HepG2 (cell line): ENCODE data around the gene CALD1. TPM values are rescaled to one million over a fixed set of nuclear protein-coding genes. Genes with fewer than 3 reads are reported as not detected.
A peak's percentile ranks its signal among the peaks of the same experiment; 100 is the strongest.

Source experiments
- ATAC-seq: fragments of 200-7000 bp; cut with Tn5 transposase; 3 replicates; pipeline ENCODE4 v1.9.1; 2020; ENCODE audit warnings: mild to moderate bottlenecking, moderate library complexity
- BruUV-seq: library from RNA; stranded (reverse); fragments of 400-500 nt; replicated peaks from 2 replicates; lab custom pipeline; 2021; lab: Mats Ljungman, UMichigan
- CTCF ChIA-PET: fragments of 300-600 bp; formaldehyde crosslinking; extraction: SDS; loops from one replicate; lab custom pipeline; 2021; ENCODE audit warnings: low total read pairs, inconsistent platforms, low intra/inter-chr PET ratio; lab: Yijun Ruan, JAX
- POLR2A ChIA-PET: fragments of 350-600 bp; sonication (Branson Sonifier 250); formaldehyde crosslinking; loops from one replicate; lab custom pipeline; 2020; ENCODE audit warnings: antibody characterized with exemption, inconsistent platforms; lab: Yijun Ruan, JAX
- DNase-seq: peaks from one replicate; pipeline ENCODE4 v3.0.0-alpha.2; 2015; ENCODE audit warnings: low spot score
- FAIRE-seq: peaks from 3 replicates; lab custom pipeline; 2011; peaks lifted over from hg19 to GRCh38; lab: Jason Lieb, UNC
- H2AFZ ChIP-seq: one replicate; pipeline ENCODE4 v1.6.1; 2011; ENCODE audit warnings: low read length, inconsistent platforms
- H3K27ac ChIP-seq: fragments of 300-600 bp; 3 replicates; pipeline ENCODE4 v1.8.0; 2011; ENCODE audit warnings: mixed run types, mild to moderate bottlenecking, mixed read lengths, low read length, inconsistent platforms; ENCODE audit not compliant: insufficient read depth; ENCODE audit errors: extremely low read length
- H3K27me3 ChIP-seq, 2 experiments: fragments of 200-600 bp in 1 of 2; 2 replicates in 1 of 2; 3 replicates in 1 of 2; pipeline versions ENCODE4 v1.6.0 to v1.8.0; 2011; ENCODE audit warnings: low read length in 2 of 2, mild to moderate bottlenecking in 2 of 2, moderate library complexity in 2 of 2, inconsistent platforms in 1 of 2; ENCODE audit not compliant: insufficient read depth in 2 of 2, control insufficient read depth in 1 of 2
- H3K36me3 ChIP-seq, 2 experiments: fragments of 200-600 bp in 1 of 2; replicated peaks in 1 of 2; 2 replicates in 1 of 2; 3 replicates in 1 of 2; pipeline versions ENCODE4 v1.5.1 to v1.8.0; 2011; ENCODE audit warnings: low read length in 2 of 2, inconsistent platforms in 1 of 2; ENCODE audit not compliant: insufficient read depth in 2 of 2, control insufficient read depth in 1 of 2
- H3K4me1 ChIP-seq: 2 replicates; pipeline ENCODE4 v1.5.1; 2012; ENCODE audit warnings: low read length, inconsistent platforms; ENCODE audit not compliant: insufficient read depth
- H3K4me2 ChIP-seq: 2 replicates; pipeline ENCODE4 v1.6.0; 2011; ENCODE audit warnings: low read depth, low read length, inconsistent platforms
- H3K4me3 ChIP-seq, 3 experiments: fragments of 200-600 bp in 1 of 3; sonication (generic), shearing (Covaris generic) in 1 of 3; replicated peaks in 1 of 3; 2 replicates each; pipeline ENCODE4 v1.5.1; 2011 to 2016; ENCODE audit warnings: low read length in 3 of 3, inconsistent platforms in 2 of 3, low read depth in 2 of 3, mild to moderate bottlenecking in 2 of 3, control low read depth in 1 of 3, mixed read lengths in 1 of 3; ENCODE audit not compliant: insufficient read depth in 1 of 3
- H3K79me2 ChIP-seq: one replicate; pipeline ENCODE4 v1.6.1; 2011; ENCODE audit warnings: low read length, inconsistent platforms; ENCODE audit not compliant: insufficient read depth
- H3K9ac ChIP-seq: 2 replicates; pipeline ENCODE4 v1.6.0; 2011; ENCODE audit warnings: mild to moderate bottlenecking, low read depth, low read length, inconsistent platforms; ENCODE audit not compliant: insufficient read depth
- H3K9me3 ChIP-seq: 2 replicates; pipeline ENCODE4 v1.5.1; 2012; ENCODE audit warnings: mild to moderate bottlenecking, low read length
- H4K20me1 ChIP-seq: 2 replicates; pipeline ENCODE4 v1.6.0; 2011; ENCODE audit warnings: inconsistent platforms, mild to moderate bottlenecking, low read length, moderate library complexity; ENCODE audit not compliant: insufficient read depth
- BCL6 ChIP-seq: IDR thresholded peaks from 2 replicates; pipeline ENCODE4 v1.6.1; 2016; ENCODE audit warnings: missing genetic modification reagents, missing compliant biosample characterization
- EP300 ChIP-seq, 3 experiments: sonication (generic) in 1 of 3; formaldehyde crosslinking in 1 of 3; IDR thresholded peaks; 2 replicates each; pipeline versions ENCODE4 v1.5.1 to v1.6.1; 2011 to 2020; ENCODE audit warnings: low read depth in 2 of 3, low read length in 2 of 3, borderline replicate concordance in 1 of 3, improper control_type of control experiment in 1 of 3, mild to moderate bottlenecking in 1 of 3, missing genetic modification reagents in 1 of 3, moderate library complexity in 1 of 3
- FOSL1 ChIP-seq: sonication (generic); formaldehyde crosslinking; IDR thresholded peaks from 2 replicates; pipeline ENCODE4 v1.9.0; 2021; ENCODE audit warnings: missing genetic modification reagents, borderline replicate concordance
- HNF4A ChIP-seq: sonication (generic); formaldehyde crosslinking; IDR thresholded peaks from 2 replicates; pipeline ENCODE4 v1.4.0; 2020; ENCODE audit warnings: missing genetic modification reagents
- SOX13 ChIP-seq, 3 experiments: fragments of 450-650 bp in 1 of 3; sonication (generic) in 1 of 3; formaldehyde crosslinking in 1 of 3; IDR thresholded peaks in 2 of 3; conservative IDR thresholded peaks in 1 of 3; 2 replicates each; pipeline versions ENCODE4 v1.5.0 to v1.6.1; 2016 to 2020; ENCODE audit warnings: antibody characterized with exemption in 1 of 3, mild to moderate bottlenecking in 1 of 3, missing compliant biosample characterization in 1 of 3, missing genetic modification reagents in 1 of 3, moderate library complexity in 1 of 3
- SOX5 ChIP-seq: IDR thresholded peaks from 2 replicates; pipeline ENCODE4 v1.6.1; 2016; ENCODE audit warnings: borderline replicate concordance
- ZNF333 ChIP-seq: sonication (generic); formaldehyde crosslinking; IDR thresholded peaks from 2 replicates; pipeline ENCODE4 v1.4.0; 2020; ENCODE audit warnings: mild to moderate bottlenecking, missing genetic modification reagents, borderline replicate concordance
- ZNF354B ChIP-seq: sonication (generic); formaldehyde crosslinking; IDR thresholded peaks from 2 replicates; pipeline ENCODE4 v1.8.0; 2022; ENCODE audit warnings: mild to moderate bottlenecking, missing genetic modification reagents
- ZNF546 ChIP-seq: sonication (generic); formaldehyde crosslinking; conservative IDR thresholded peaks from 2 replicates; pipeline ENCODE4 v1.8.1; 2023; ENCODE audit warnings: mild to moderate bottlenecking, missing genetic modification reagents
- ZNF792 ChIP-seq: IDR thresholded peaks from 2 replicates; pipeline ENCODE4 v1.6.1; 2016
- ZSCAN30 ChIP-seq: sonication (generic); formaldehyde crosslinking; IDR thresholded peaks from 2 replicates; pipeline ENCODE4 v1.5.0; 2020; ENCODE audit warnings: mild to moderate bottlenecking, missing genetic modification reagents
- whole genome bisulfite sequencing: methylation state at CpG from one replicate; pipeline ENCODE4 v1.1.6; 2017; ENCODE audit warnings: low lambda C conversion rate; 5-methylcytosine and 5-hydroxymethylcytosine counted together
- in situ Hi-C: cut with HindIII; loops from 2 replicates; pipeline ENCODE4 v1.10.0; 2017; ENCODE audit warnings: low pct_unique_long_range_greater_than_20kb; ENCODE audit not compliant: extremely low pct_ligation_motif_present
- intact Hi-C: fragments of 100-400 bp; cut with micrococcal nuclease; formaldehyde crosslinking; loops from one replicate; pipeline ENCODE4 v1.10.0; 2022; ENCODE audit not compliant: unreplicated experiment
- polyA plus RNA-seq, 8 experiments: library from polyadenylated mRNA; depleted of rRNA in 3 of 8; stranded (reverse) in 7 of 8; unstranded in 1 of 8; fragments of >200 nt; fragmentation: Illumina TruSeq in 4 of 8; extraction: Trizol in 4 of 8; gene quantifications; 2 replicates each; pipeline versions ENCODE4 v1.2.1 to v1.2.3, GENCODE V29; 2011 to 2016; ENCODE audit warnings: low read depth in 4 of 8, missing spikeins in 1 of 8, mixed read lengths in 1 of 8; ENCODE audit not compliant: insufficient read depth in 1 of 8
- total RNA-seq, 5 experiments: library from RNA; depleted of rRNA; stranded (reverse); fragments of >200 nt; fragmentation: Illumina TruSeq; extraction: Trizol; gene quantifications; 2 replicates each; pipeline ENCODE4 v1.2.3, GENCODE V29; 2016; ENCODE audit warnings: low read depth in 1 of 5
- TF ChIP-seq, protein P1 (sequence below): fragments of 450-650 bp; IDR thresholded peaks from 2 replicates; pipeline ENCODE4 v1.6.1; 2016
- TF ChIP-seq, protein P2 (sequence below): sonication (generic); formaldehyde crosslinking; IDR thresholded peaks from 2 replicates; pipeline ENCODE4 v1.9.0; 2021; ENCODE audit warnings: missing genetic modification reagents, borderline replicate concordance
- TF ChIP-seq, protein P3 (sequence below): IDR thresholded peaks from 2 replicates; pipeline ENCODE4 v1.6.1; 2012; ENCODE audit warnings: low read length, improper control_type of control experiment

CALD1 gene
- total and polyA plus RNA-seq, 2 of the 13 experiments (the other 11 are each of a cell fraction or from before 2014, with no cell fraction given) = 53.0 to 112 TPM

DNA sequence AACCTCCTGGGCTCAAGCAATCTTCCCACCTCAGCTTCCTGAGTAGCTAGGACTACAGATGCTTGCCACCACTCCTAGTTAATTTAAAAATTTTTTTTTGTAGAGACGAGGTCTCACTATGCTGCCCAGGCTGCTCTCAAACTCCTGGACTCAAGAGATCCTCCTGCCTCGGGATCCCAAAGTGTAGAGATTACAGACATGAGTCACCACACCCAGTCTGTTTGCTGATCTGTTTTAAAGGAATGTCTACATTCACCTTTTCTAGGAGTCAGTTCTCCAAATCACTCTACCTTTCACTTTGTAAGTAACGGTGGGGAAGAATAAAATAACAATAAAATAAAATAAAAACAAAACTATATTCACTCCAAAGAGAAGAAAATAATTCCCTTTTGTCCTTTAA, 120.3 kb downstream of the CALD1 start:
- Histone ChIP-seq H3K36me3 (peaks cover 0 to 6% of the 10 kb centered on the region in 2 experiments; a peak in 1 of 5 replicates), H4K20me1 (peaks cover 7% of the 10 kb centered on the region; the same call in 1 of the 2 replicates), H3K79me2 (peaks cover 99% of the 10 kb centered on the region), H3K27ac (peak overlapping the region; percentile 98), H3K27me3 (no peaks in the 10 kb centered on the region), H3K4me2 (peak overlapping the region; percentile 95), H3K9me3 (peaks cover 11% of the 10 kb centered on the region; the same call in 1 of the 2 replicates), H3K4me1 (peaks cover 94% of the 10 kb centered on the region), H2AFZ (no peak overlapping the region), H3K4me3 (no peak overlapping the region), H3K9ac (0 out of 2 replicates have a peak overlapping the region, but pooled peaks have one; percentile 84)
- FAIRE-seq = peak; percentile 55
- peak; percentile 78 for DNase-seq
- WGBS = 7% methylated on average over 3 of the region's 3 CpGs
- intact Hi-C loops = loop anchor here (5.0 kb wide), 2 partner anchors 93 to 248 kb away; partner anchors contain the start of gene TMEM140
- in situ Hi-C loops = no loop called here
- ChIA-PET CTCF (no interaction called here), POLR2A (interaction anchor here (2.2 to 2.9 kb wide), 2 partner anchors 9 to 248 kb away, joined by 6 to 29 read pairs; partner anchors contain the start of gene TMEM140)
- peak; percentile 55 for ATAC-seq
- BruUV-seq = no TSS peak
- peak; percentile 75 for TF ChIP-seq FOSL1
- TF ChIP-seq, protein P1, sequence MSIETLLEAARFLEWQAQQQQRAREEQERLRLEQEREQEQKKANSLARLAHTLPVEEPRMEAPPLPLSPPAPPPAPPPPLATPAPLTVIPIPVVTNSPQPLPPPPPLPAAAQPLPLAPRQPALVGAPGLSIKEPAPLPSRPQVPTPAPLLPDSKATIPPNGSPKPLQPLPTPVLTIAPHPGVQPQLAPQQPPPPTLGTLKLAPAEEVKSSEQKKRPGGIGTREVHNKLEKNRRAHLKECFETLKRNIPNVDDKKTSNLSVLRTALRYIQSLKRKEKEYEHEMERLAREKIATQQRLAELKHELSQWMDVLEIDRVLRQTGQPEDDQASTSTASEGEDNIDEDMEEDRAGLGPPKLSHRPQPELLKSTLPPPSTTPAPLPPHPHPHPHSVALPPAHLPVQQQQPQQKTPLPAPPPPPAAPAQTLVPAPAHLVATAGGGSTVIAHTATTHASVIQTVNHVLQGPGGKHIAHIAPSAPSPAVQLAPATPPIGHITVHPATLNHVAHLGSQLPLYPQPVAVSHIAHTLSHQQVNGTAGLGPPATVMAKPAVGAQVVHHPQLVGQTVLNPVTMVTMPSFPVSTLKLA = no peak
- TF ChIP-seq ZNF546 (CRISPR knock-in tag) = no peak
- TF ChIP-seq SOX13 (IDR thresholded peaks at IDR 0.05) = no peak
- TF ChIP-seq SOX13 (CRISPR knock-in tag; conservative IDR thresholded peaks at IDR 0.05 in 1 of 2, IDR thresholded peaks at IDR 0.05 in 1 of 2) = no peak; a peak in 1 of 4 replicates
- TF ChIP-seq EP300 (IDR thresholded peaks at IDR 0.05; ENCODE audit: low read depth in 2 of 2, low read length in 2 of 2) = peak in 1 of 2 experiments; percentile 20; a peak in 1 of 4 replicates
- TF ChIP-seq EP300 (CRISPR knock-in tag; IDR thresholded peaks at IDR 0.05; ENCODE audit: borderline replicate concordance) = no peak
- TF ChIP-seq SOX5 (CRISPR knock-in tag) = peak; percentile 13; the same call in 1 of the 2 replicates
- TF ChIP-seq BCL6 (CRISPR knock-in tag) = 0 out of 2 replicates have a peak, but pooled peaks have one; percentile 26
- no peak for TF ChIP-seq ZNF354B (CRISPR knock-in tag)
- no peak; the same call in 1 of the 2 replicates for TF ChIP-seq HNF4A
- TF ChIP-seq, protein P2, sequence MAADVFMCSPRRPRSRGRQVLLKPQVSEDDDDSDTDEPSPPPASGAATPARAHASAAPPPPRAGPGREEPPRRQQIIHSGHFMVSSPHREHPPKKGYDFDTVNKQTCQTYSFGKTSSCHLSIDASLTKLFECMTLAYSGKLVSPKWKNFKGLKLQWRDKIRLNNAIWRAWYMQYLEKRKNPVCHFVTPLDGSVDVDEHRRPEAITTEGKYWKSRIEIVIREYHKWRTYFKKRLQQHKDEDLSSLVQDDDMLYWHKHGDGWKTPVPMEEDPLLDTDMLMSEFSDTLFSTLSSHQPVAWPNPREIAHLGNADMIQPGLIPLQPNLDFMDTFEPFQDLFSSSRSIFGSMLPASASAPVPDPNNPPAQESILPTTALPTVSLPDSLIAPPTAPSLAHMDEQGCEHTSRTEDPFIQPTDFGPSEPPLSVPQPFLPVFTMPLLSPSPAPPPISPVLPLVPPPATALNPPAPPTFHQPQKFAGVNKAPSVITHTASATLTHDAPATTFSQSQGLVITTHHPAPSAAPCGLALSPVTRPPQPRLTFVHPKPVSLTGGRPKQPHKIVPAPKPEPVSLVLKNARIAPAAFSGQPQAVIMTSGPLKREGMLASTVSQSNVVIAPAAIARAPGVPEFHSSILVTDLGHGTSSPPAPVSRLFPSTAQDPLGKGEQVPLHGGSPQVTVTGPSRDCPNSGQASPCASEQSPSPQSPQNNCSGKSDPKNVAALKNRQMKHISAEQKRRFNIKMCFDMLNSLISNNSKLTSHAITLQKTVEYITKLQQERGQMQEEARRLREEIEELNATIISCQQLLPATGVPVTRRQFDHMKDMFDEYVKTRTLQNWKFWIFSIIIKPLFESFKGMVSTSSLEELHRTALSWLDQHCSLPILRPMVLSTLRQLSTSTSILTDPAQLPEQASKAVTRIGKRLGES = no peak
- TF ChIP-seq, protein P3, sequence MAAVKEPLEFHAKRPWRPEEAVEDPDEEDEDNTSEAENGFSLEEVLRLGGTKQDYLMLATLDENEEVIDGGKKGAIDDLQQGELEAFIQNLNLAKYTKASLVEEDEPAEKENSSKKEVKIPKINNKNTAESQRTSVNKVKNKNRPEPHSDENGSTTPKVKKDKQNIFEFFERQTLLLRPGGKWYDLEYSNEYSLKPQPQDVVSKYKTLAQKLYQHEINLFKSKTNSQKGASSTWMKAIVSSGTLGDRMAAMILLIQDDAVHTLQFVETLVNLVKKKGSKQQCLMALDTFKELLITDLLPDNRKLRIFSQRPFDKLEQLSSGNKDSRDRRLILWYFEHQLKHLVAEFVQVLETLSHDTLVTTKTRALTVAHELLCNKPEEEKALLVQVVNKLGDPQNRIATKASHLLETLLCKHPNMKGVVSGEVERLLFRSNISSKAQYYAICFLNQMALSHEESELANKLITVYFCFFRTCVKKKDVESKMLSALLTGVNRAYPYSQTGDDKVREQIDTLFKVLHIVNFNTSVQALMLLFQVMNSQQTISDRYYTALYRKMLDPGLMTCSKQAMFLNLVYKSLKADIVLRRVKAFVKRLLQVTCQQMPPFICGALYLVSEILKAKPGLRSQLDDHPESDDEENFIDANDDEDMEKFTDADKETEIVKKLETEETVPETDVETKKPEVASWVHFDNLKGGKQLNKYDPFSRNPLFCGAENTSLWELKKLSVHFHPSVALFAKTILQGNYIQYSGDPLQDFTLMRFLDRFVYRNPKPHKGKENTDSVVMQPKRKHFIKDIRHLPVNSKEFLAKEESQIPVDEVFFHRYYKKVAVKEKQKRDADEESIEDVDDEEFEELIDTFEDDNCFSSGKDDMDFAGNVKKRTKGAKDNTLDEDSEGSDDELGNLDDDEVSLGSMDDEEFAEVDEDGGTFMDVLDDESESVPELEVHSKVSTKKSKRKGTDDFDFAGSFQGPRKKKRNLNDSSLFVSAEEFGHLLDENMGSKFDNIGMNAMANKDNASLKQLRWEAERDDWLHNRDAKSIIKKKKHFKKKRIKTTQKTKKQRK = no peak
- TF ChIP-seq ZSCAN30 (CRISPR knock-in tag) = no peak
- no peak for TF ChIP-seq ZNF333 (CRISPR knock-in tag)
- TF ChIP-seq ZNF792 (CRISPR knock-in tag) = 0 out of 2 replicates have a peak, but pooled peaks have one; percentile 25
